GM13977 (cell line): Measurements from ENCODE around the gene PPP4C.

Experiments used
- DNase-seq: peaks from one replicate; pipeline ENCODE4 v3.0.0; 2012; ENCODE audit warnings: low spot score
- CTCF ChIP-seq: IDR thresholded peaks from 2 replicates; pipeline ENCODE4 v1.5.1; 2012; ENCODE audit warnings: mild to moderate bottlenecking, control low read depth; ENCODE audit not compliant: insufficient read depth; ENCODE audit errors: extremely low read depth, missing control alignments
- in situ Hi-C: fragments of 300-500 bp; cut with MboI; formaldehyde crosslinking; loops from one replicate; pipeline ENCODE4 v1.12.0; 2022; ENCODE audit warnings: low sequenced_read_pairs, low pct_unique_long_range_greater_than_20kb, mixed read lengths, inconsistent platforms; ENCODE audit not compliant: unreplicated experiment

PPP4C gene

GRCh38 chr16:30068750-30069610, 6.8 kb upstream of the PPP4C start:
- peak; percentile 22 for TF ChIP-seq CTCF
- DNase-seq, result no peak
- in situ Hi-C loops, result no loop called here

- no peak for DNase-seq
- in situ Hi-C loops, result no loop called here
These were observed 6.0 kb upstream of the PPP4C start for GRCh38 chr16:30069611-30070462.

GRCh38 chr16:30070490-30070889, 5.3 kb upstream of the PPP4C start:
- in situ Hi-C loops, result no loop called here
- no peak for DNase-seq
- TF ChIP-seq CTCF, result no peak

More at GRCh38 chr16:30069611-30070462, 6.0 kb upstream of the PPP4C start:
- TF ChIP-seq CTCF, result no peak

GRCh38 chr16:30076276-30076791, 540 bp downstream of the PPP4C start:
- in situ Hi-C loops, result no loop called here
- TF ChIP-seq CTCF, result no peak
- no peak for DNase-seq

GRCh38 chr16:30077656-30078055, 1.9 kb downstream of the PPP4C start:
- DNase-seq, result no peak
- TF ChIP-seq CTCF, result no peak
- in situ Hi-C loops, result no loop called here

- in situ Hi-C loops, result no loop called here
- no peak for DNase-seq
- TF ChIP-seq CTCF, result no peak
These were observed 3.0 kb downstream of the PPP4C start for GRCh38 chr16:30078744-30079143.
